HFF-Myc (cell line): ENCODE data around the gene WNT9B.

Source experiments
- DNase-seq: peaks from one replicate; pipeline ENCODE4 v3.0.0-alpha.2; 2011; ENCODE audit warnings: low read depth; ENCODE audit errors: extremely low read depth
- H3K4me3 ChIP-seq: replicated peaks from 2 replicates; pipeline ENCODE4 v1.5.1; 2011; ENCODE audit warnings: low read depth, mild to moderate bottlenecking, control low read depth, low read length
- TF ChIP-seq, protein P1 (sequence below): IDR thresholded peaks from 2 replicates; pipeline ENCODE4 v1.5.1; 2012; ENCODE audit warnings: mild to moderate bottlenecking, low read depth, low read length, control low read depth; ENCODE audit errors: missing control alignments

The WNT9B gene

DNA sequence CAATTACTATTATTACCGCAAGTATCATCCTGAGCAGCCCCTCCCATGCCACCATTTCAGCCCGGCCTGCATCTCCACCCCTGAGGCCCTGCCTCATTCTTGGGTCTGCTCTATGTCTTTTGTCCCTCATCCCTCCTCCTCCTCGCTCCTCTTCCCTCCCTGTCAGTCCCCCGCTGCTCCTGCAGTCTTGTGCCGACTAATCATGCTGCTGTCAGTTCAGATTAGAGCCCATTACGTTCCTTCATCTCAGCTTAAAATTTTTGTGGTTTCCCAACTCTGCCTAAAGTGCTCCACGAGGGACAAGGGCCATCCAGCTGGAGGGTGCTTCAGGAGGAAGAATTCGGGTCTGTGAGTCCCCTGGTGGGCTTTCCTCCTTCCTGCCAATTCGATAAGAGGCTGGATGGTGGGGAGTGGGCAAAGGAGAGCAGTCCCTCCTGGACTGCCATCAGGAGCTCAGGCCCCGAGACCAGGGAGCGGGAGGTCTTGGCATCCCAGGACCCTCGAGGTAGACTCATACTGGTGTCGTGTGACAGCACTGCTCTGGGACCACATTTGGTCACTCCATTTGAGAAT lies 38.7 kb downstream of the WNT9B start:
- no peak overlapping the region for H3K4me3 ChIP-seq
- no peak for DNase-seq
- TF ChIP-seq, protein P1, sequence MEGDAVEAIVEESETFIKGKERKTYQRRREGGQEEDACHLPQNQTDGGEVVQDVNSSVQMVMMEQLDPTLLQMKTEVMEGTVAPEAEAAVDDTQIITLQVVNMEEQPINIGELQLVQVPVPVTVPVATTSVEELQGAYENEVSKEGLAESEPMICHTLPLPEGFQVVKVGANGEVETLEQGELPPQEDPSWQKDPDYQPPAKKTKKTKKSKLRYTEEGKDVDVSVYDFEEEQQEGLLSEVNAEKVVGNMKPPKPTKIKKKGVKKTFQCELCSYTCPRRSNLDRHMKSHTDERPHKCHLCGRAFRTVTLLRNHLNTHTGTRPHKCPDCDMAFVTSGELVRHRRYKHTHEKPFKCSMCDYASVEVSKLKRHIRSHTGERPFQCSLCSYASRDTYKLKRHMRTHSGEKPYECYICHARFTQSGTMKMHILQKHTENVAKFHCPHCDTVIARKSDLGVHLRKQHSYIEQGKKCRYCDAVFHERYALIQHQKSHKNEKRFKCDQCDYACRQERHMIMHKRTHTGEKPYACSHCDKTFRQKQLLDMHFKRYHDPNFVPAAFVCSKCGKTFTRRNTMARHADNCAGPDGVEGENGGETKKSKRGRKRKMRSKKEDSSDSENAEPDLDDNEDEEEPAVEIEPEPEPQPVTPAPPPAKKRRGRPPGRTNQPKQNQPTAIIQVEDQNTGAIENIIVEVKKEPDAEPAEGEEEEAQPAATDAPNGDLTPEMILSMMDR: no peak

DNA sequence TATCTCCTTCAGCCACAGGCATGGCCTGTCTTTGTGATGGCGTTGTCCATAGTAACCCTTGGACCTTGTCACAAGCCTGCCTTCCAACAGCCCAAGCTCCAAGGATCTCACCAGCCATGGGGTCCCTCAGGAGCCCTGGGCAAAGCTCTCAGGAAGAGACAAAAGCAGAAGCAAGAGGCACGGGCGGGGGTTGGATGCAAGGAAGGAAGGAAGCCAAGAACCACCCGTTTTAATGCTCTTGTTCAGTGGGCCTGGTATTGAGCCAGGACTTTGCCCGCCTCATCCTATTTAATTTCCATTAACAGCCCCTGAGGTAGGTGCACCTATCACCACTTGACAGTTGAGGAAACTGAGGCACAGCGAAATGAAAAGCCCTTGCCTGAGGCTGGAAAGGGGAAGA lies 39.3 kb downstream of the WNT9B start:
- no peak overlapping the region for H3K4me3 ChIP-seq
- TF ChIP-seq, protein P1: no peak
- no peak for DNase-seq

DNA sequence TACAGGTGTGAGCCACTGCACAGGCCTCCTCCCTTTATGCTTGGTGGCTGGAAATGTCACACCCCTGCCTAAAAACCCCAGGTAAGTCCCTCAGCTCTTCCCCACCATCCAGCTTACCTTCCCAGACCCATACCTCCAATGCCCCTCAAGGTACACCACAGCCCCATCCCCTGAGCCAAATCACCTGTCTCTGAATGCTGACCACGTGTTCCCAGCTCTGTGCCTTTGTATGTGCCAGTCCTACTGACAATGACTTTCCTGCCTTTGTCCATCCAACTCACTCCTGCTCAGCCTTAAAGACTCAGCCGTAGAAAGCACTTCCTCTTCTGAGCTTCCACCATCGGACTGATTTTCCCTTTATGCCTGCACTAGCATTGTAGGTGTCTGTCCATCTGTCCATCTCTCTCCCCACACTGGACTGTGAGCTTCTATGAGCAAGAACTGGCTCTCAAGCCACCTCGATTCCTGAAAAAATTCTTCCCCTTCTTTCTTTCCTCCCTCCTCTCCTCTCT lies 40.9 kb downstream of the WNT9B start:
- no peak overlapping the region for H3K4me3 ChIP-seq
- DNase-seq: no peak
- TF ChIP-seq, protein P1: no peak

DNA sequence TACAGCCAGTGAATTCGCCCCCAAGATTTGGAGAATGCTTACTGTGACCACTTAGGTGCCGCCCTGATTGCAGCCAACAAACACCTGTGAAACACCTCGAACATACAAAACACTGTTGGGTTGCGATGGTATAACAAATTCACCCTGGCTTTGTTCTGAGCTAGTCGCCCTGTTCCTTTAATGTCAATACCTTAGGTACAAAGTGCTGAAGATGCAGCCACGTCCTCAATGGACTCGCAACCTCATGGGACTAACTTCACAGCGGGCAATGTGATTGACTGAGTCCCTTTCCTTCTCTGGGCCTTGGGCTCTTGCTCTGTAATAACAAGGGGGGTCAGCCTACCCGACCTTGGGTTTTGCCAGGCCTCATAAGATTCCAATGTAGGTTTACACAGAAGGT lies 42.6 kb downstream of the WNT9B start:
- TF ChIP-seq, protein P1: no peak
- H3K4me3 ChIP-seq: no peak overlapping the region
- DNase-seq: no peak

DNA sequence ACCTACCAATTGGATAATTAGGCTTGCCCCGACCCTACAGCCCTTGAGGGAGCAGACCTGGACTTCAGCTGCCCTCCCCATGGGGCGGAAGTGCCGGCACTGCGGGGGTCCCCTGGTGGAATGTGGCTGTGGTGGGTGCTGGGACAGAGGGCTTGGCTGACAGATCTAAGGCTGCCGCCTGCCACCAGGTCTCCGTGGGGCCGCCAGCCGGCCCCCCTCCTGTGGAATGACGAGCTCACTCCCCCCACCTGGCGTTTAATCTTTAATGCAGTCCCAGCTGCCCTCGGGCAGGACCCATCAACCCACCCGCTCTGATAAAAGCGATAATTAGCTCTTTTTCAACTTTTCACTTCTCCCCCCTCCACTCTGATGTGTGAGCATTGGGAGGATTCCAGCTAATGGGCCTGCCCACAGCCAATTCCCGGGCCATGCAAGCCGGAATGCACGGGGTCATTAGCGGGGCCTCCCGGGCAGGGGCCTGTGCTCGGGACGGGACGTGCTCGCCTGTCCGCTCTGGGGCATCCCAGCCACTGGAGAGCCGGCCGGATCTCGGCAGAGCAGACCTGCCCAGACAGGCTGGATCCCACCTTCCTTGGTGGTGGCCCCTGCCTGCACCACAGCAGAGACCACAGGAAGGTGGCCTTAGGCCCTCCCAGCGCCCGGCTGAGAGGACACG lies 43.2 kb downstream of the WNT9B start:
- H3K4me3 ChIP-seq: no peak overlapping the region
- TF ChIP-seq, protein P1: no peak
- no peak for DNase-seq

DNA sequence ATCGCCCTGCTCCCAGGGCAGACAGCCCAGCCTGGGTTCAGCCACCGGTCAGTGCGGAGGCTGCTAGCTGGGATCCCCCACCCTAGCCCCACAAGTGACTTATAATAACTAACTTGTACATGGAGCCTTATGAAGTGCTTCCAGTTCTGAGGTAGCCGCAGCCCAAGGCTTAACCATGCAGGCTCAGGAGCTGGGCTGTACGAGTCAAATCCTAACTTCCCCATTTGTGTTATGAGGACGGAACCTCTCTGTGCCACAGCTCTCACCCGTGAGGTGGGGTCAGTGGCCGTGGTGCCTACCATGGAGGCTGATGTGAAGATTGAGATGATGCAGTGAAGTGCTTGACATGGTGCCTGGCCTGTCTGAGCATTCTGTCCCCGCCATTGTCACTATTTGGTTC lies 43.8 kb downstream of the WNT9B start:
- H3K4me3 ChIP-seq: no peak overlapping the region
- DNase-seq: no peak

More for the DNA sequence above, 43.8 kb downstream of the WNT9B start:
- TF ChIP-seq, protein P1: no peak
